Activated T-cell treated with anti-CD3 and anti-CD28 coated beads, Interleukin-2, amount 50 U/mL, for 48 hours (primary cell): ENCODE data around the gene AGAP4.
"Not testable (repeated sequence)": the region's sequence is repeated elsewhere in the genome, so short reads cannot be mapped to it uniquely, and the experiment has no call there.

Experiments
- DNase-seq, 2 experiments: peaks; one replicate each; pipeline ENCODE4 v3.0.0-alpha.2; 2020

The AGAP4 gene

GRCh38 chr10:45789991-45790390 lies 57.3 kb downstream of the AGAP4 start:
- not testable (repeated sequence) for DNase-seq

- DNase-seq, result not testable (repeated sequence)
Measured at GRCh38 chr10:45787212-45787741, 60.0 kb downstream of the AGAP4 start.

- not testable (repeated sequence) for DNase-seq
Measured at GRCh38 chr10:45786217-45786616, 61.1 kb downstream of the AGAP4 start.
